NCI-H2196 treated with DMSO at 0.1 percent for 48 hours (cell line): ENCODE results near the gene RFX2.

Experiments used
- DNase-seq: peaks from one replicate; lab custom pipeline; 2025; ENCODE audit not compliant: unreplicated experiment; lab: John Stamatoyannopoulos, UW

The RFX2 gene

DNA sequence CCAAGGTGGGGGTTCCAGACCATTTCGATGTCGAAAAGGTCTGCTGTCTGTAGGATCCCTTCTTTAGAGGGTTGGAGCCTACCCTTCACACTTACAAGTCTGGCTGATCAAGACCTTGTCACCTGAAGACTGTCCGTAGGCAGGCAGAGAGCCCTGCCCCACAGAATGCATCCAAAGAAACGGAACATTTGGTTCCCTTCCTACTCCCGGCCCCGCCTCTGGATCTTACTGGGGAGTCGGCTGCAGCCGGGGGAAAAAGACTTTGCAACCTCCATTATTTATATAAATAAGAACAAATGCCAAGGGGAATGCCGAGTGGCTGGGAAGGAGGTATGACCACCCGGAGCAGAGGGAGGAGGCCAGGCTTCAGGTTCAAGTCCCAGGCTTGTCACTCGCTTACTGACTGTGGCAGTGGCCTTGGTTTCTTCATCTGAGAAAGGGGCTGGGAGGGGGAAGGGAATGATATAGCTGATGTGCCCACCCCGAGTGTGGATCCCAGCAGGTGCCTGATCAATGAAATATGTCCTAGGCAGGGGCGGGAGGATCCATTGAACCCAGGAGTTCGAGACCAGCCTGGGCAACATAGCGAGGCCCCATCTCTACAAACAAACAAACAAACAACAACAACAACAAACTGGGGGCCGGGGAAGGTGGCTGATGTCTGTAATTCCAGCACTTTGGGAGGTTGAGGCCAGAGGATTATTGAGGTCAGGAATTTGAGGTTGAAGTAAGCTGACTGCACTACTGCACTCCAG, 48.7 kb downstream of the RFX2 start:
- no peak for DNase-seq

GRCh38 chr19:6060600-6061375, 49.5 kb downstream of the RFX2 start:
- no peak for DNase-seq

- DNase-seq, result no peak
Measured at GRCh38 chr19:6059988-6060599, 50.2 kb downstream of the RFX2 start.

DNA sequence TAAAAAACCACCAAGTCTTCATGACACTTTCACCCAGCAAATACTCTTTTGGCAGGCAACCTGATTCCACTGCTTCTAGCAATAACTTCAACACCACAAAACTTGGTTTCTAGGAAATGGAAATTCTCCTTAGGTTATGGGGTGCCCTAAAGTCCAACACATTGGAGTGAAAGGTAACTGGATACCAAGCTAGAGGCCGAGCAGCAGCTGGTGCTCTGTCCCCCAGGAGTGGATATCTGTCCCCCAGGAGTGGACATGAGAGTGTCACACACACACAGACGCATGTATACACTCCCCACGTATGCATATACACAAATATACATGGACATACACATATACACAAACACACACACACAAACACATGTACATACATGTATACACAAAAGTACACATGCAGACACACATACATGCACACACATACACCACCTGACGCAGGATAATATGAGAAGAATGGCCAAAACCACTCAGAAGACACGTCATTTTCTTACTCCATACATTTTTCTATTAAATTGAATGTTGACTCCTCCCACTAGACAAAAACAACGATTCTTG, 50.8 kb downstream of the RFX2 start:
- no peak for DNase-seq

GRCh38 chr19:6058518-6059201, 51.6 kb downstream of the RFX2 start:
- no peak for DNase-seq

DNA sequence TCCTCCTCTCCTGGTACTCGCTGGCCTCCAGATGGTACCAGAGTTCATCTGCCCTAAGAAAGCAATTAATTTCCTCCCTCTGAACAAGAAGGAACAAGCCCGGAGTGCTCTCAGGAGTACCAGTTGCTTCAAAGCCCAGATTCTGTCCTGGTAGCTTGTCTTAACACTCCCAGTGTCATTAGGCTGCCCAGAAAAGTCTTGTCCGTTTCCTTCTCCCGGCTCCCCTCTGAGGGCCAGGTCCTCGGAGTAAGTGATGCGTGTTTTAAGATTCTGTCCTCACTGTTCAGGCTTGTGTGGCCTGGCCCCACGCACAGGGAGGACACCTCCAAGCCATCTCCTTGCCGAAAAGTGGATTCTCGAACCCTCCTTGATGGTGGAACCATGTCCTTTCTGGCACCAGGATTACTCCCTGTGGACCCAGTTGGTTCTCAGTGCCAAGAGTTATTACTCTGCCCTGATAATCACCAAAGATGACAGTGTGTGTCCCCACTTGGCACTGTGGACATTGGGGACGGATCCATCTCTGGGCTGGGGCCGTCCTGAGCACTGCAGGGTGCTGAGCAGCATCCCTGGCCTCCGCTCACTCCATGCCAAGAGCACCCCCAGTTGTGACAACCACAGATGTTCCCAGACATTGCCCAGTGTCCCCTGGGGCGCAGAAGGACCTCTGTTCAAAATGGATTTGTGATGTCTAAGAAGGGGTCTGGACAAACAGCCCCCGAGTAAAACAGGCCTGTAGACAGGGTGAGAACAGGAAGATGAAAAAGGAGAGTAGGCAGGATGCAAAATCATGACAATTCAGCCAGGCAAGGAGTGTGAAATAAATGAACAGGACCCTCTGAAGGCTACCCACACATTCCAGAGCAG, 52.4 kb downstream of the RFX2 start:
- DNase-seq, result no peak

GRCh38 chr19:6056801-6057650, 53.3 kb downstream of the RFX2 start:
- peak; percentile 90 for DNase-seq

- DNase-seq, result peak; percentile 14
Measured at GRCh38 chr19:6056282-6056741, 54.0 kb downstream of the RFX2 start.

DNA sequence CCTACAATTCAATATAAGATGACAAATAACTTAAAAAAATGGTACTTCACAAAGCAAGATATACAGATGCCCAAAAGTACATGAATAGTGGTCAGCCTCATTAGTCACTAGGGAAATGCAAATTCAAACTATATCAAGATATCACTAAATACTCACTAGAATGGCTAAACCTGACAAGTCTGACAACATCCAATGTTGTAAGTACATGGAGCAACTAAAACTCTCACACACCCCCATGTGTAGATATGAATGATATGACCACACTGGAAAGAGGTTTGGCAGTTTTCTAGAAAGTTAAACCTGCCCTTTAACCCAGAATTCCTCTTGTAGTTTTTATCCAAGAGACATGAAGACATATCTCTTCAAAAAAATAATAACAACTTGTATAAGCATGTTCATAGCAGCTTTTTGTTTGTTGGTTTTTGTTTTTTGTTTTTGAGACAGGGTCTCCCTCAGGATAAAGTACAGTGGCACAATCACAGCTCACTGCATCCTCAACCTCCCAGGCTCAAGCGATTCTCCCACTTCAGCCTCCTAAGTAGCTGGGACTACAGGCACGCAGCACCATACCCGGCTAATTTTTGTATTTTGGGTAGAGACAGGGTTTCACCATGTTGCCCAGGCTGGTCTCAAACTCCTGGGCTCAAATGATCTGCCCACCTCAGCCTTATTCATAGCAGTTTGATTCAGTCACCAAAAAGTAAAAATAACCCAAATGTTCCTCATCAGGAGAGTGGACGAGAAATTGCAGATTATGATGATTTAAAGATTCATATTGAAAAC, 55.1 kb downstream of the RFX2 start:
- no peak for DNase-seq

DNA sequence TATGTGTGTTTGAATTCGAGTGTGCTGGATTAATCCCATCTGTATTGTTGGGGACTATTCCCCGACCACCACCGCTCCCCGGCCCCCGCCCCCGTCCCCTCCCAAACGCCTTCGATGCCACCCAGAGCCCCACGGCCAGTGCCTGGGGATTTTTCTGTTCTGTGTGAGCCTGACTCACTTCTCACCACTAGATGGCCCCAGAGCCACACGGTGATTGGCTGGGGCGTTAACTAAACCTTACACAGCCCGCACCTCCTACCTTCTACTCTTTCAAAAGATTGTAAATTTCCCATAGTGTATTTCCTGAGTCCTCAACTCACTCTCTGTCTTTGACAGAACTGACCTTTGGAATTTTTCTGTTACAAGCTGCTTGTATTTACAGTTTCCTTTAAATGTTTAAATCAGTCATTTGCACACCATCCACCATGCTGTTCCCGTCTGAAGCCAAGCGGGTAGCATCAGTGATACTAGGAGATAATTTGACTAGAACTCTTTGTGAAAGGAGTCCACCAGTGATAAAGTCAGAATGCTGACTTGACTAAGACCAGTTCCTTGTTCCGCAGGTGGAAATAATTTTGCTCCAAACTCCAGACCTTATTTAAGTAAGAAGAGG, 61.4 kb downstream of the RFX2 start:
- DNase-seq, result peak; percentile 40

DNA sequence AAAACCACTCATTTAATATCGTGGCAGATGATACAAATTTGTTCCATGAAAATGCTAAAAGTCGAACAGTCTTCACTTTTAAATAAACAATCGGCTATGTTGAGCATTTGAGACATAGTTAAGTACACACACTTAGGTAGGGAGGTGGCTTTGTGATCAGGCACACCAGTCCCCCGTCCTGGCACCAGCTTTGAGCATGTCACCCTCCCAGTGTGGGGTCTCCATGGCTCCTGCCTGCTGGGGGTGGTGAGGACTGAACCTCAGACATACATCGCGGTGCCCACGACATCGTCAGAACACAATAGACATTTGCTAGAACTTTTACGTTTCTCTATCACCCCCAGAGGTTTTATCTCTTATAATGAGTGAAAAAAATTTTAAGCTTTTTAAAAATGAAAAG, 62.0 kb downstream of the RFX2 start:
- no peak for DNase-seq

- peak; percentile 21 for DNase-seq
Measured at GRCh38 chr19:6047741-6048251, 62.5 kb downstream of the RFX2 start.

DNA sequence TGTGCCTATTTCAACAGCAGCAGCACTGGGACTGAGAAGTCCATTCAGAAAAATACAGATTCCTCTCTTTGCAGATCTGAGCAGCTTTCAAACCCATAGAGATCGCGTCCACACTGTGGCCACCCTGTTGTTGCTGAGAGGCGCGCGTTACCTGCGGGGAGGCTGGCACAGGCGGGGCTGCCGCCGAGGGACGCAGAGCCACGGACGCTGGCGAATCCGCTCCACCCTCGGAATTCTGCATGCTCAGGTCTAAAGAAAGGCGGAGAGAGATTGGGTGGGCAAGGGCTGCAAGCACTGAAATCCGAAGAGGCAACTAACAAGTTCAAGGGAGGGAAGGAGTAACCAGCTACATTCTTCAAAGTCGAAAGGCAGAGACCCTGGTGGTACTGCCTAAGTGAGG, 63.0 kb downstream of the RFX2 start:
- no peak for DNase-seq

GRCh38 chr19:6045108-6045507, 65.2 kb downstream of the RFX2 start:
- DNase-seq, result no peak

DNA sequence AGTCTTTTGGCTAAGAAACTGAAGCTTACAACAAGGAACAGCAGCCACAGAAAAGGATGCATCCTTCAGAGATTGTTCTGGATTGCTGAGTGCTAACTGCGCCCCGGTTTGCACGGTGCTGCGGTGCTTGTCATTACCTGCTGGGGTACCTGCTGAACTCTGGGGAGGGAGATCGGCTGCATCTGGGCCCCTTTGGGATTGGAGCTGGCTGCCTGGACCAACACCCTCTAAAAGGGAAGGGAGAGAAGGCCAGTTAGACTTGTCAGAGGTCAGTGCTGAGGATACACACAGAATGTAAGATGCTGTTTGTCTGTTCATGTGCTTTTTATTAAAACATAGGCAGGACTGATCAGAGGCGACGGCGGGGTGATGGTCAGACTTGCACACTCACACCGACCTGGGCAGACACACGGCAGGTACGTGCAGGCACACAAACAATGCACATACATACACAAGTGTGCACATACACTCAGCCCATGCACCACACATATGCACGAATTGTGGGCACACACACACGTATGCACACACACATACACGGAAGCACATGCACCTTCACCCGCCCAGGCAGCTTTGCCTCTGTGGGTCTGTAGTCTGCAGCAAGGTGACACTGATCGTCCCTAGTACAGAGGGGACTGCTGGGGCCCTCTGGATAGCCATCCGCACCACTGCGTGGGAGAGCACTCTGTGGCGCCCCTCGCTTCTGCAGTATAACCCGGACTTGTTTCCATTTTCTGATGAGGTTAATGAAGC, 66.1 kb downstream of the RFX2 start:
- DNase-seq, result no peak

DNA sequence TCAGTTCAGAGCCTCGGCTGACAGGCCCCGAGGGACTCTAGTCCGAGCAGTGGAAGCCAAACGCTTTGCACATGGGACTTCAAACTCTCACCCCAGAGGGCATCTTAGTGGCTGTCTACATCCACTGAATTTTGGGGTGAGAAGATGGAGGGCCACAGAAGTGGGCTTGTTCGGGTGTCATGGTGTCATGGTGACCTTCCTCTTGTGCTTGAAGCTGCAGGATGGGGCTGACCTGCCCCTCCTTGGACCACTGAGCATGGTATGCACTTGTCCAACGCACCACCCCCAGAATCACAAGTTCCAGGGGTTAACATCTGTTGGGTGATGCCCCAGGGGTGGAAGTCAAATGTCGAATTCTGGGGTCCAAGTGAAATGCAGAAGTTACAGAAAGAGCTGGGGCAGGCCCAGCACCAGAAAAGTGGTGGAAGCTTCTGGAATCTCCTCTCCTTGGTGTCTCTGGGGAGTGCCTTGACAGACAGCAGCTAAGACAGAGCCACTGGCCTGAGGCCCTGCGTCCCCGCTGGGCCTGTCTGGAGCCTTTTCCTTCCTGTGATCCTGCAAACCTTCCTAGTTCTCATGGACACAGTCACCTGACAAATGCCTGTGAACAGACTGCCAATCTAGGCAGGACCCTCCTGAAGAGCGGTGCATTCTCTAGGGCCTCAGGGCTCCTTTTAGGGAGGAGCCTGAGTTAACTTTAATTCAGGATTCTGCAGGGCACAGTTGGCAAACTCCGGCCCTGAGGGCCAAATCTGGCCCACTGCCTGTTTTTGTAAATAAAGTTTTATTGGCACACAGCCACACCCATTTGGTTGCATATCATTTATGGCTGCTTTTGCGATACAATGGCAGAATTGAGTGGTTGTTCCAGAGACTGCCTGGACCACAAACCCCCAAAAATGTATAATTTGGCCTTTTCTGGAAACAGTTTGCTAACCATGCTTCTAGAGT, 67.2 kb downstream of the RFX2 start:
- no peak for DNase-seq
